Tibial artery (tissue), 4 donors: ENCODE results near the gene CNN3.

Experiments
- DNase-seq, 2 donors: peaks; one replicate each; pipeline ENCODE4 v3.0.0-alpha.2; 2019
- H3K27ac ChIP-seq, 2 donors: fragments of 200-600 bp; sonication (generic) in 1 of 2; 1 replicate in 1 of 2; 2 replicates in 1 of 2; pipeline ENCODE4 v1.5.1; 2018 to 2019; ENCODE audit warnings: mild to moderate bottlenecking in 1 of 2
- H3K27me3 ChIP-seq, 2 donors: fragments of 200-600 bp; sonication (generic) in 1 of 2; one replicate each; pipeline versions ENCODE4 v1.5.1 to v1.6.0; 2016 to 2019
- H3K36me3 ChIP-seq, 3 donors: fragments of 200-600 bp; sonication (generic) in 2 of 3; one replicate each; pipeline ENCODE4 v1.5.1; 2016 to 2019; ENCODE audit warnings: mild to moderate bottlenecking in 2 of 3
- H3K4me1 ChIP-seq, 4 donors: fragments of 200-600 bp; sonication (generic) in 2 of 4; 1 replicate in 3 of 4; 2 replicates in 1 of 4; pipeline ENCODE4 v1.5.1; 2016 to 2019
- H3K4me3 ChIP-seq, 2 donors: fragments of 200-600 bp; sonication (generic) in 1 of 2; 1 replicate in 1 of 2; 2 replicates in 1 of 2; pipeline ENCODE4 v1.5.1; 2018 to 2019; ENCODE audit warnings: mild to moderate bottlenecking in 2 of 2
- H3K9me3 ChIP-seq, 3 donors: fragments of 200-600 bp; sonication (generic) in 1 of 3; one replicate each; pipeline ENCODE4 v1.5.1; 2016 to 2019
- intact Hi-C: fragments of 100-400 bp; cut with DNase I; formaldehyde crosslinking; loops from one replicate; pipeline ENCODE4 v1.15.0; 2023; ENCODE audit warnings: low total_unique reads
- TF ChIP-seq, protein P1 (sequence below), 2 experiments: fragments of 200-600 bp in 1 of 2; fragments of 450-650 bp in 1 of 2; IDR thresholded peaks; one replicate each; pipeline ENCODE4 v1.5.1; 2017 to 2019; ENCODE audit warnings: antibody characterized with exemption in 2 of 2, mild to moderate bottlenecking in 1 of 2, moderate library complexity in 1 of 2

Gene CNN3

DNA sequence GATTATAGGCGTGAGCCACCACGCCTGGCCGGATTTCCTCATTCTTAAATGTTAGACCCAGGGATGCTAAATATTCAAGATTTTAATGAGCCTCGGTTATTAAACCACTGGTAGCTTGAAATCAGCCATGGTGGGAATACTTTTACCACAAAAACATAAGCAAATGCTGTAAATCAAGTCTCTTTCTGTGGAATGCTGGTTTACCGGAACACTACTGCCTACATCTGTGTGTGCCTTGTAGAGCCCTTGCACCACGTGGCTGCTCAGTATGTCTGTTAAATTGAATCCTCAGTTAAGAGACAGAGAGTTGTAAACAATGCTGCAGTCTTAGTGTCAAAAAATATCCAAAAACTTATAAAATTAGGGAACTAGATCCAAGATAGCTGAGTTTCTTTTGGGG is 26.8 kb upstream of the CNN3 start:
- Histone ChIP-seq H3K27me3 (no peaks in the 10 kb centered on the region), H3K4me3 (no peak overlapping the region), H3K9me3 (no peaks in the 10 kb centered on the region), H3K27ac (no peak overlapping the region), H3K36me3 (no peaks in the 10 kb centered on the region), H3K4me1 (peaks cover 0 to 6% (median 0%) of the 10 kb centered on the region in 4 donors)
- TF ChIP-seq, protein P1, sequence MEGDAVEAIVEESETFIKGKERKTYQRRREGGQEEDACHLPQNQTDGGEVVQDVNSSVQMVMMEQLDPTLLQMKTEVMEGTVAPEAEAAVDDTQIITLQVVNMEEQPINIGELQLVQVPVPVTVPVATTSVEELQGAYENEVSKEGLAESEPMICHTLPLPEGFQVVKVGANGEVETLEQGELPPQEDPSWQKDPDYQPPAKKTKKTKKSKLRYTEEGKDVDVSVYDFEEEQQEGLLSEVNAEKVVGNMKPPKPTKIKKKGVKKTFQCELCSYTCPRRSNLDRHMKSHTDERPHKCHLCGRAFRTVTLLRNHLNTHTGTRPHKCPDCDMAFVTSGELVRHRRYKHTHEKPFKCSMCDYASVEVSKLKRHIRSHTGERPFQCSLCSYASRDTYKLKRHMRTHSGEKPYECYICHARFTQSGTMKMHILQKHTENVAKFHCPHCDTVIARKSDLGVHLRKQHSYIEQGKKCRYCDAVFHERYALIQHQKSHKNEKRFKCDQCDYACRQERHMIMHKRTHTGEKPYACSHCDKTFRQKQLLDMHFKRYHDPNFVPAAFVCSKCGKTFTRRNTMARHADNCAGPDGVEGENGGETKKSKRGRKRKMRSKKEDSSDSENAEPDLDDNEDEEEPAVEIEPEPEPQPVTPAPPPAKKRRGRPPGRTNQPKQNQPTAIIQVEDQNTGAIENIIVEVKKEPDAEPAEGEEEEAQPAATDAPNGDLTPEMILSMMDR (IDR thresholded peaks at IDR 0.05), result no peak
- intact Hi-C loops, result no loop called here
- no peak for DNase-seq

- TF ChIP-seq, protein P1 (IDR thresholded peaks at IDR 0.05), result no peak
- no peak overlapping the region for H3K27ac ChIP-seq
- H3K4me1 ChIP-seq, result peaks cover 0 to 6% (median 0%) of the 10 kb centered on the region in 4 donors
- no peaks in the 10 kb centered on the region for H3K36me3 ChIP-seq
- DNase-seq, result no peak
- no peaks in the 10 kb centered on the region for H3K27me3 ChIP-seq
- no peaks in the 10 kb centered on the region for H3K9me3 ChIP-seq
- intact Hi-C loops, result no loop called here
- H3K4me3 ChIP-seq, result no peak overlapping the region
Observed at GRCh38 chr1:94953107-94953506, 26.2 kb upstream of the CNN3 start.

DNA sequence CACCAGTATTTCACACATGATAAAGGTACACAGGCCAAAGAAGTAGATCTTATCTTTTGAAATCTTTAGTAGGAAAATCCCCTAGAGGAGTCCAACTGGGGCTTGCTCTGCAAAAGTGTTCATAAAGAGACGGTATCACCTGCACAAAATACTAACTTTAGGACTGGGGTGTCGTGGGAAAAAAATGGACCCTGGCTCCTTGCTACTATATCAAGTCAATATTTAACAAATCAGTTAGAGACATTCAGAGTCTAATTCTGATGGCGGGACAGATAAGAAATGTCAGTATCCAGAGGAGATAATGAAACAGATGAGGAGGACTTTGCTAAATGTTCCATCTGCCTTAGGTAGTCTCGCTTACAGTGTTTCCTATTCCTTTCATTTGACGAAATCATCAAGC is 25.6 kb upstream of the CNN3 start:
- Histone ChIP-seq H3K4me1 (peaks cover 0 to 6% (median 2%) of the 10 kb centered on the region in 4 donors), H3K4me3 (no peak overlapping the region), H3K36me3 (no peaks in the 10 kb centered on the region), H3K27ac (no peak overlapping the region), H3K27me3 (no peaks in the 10 kb centered on the region), H3K9me3 (no peaks in the 10 kb centered on the region)
- intact Hi-C loops, result no loop called here
- no peak for DNase-seq
- TF ChIP-seq, protein P1 (IDR thresholded peaks at IDR 0.05), result no peak

GRCh38 chr1:94951509-94952208 is 24.7 kb upstream of the CNN3 start:
- Histone ChIP-seq H3K9me3 (no peaks in the 10 kb centered on the region), H3K27ac (no peak overlapping the region), H3K36me3 (no peaks in the 10 kb centered on the region), H3K27me3 (no peaks in the 10 kb centered on the region), H3K4me1 (peaks cover 0 to 12% (median 3%) of the 10 kb centered on the region in 4 donors), H3K4me3 (no peak overlapping the region)
- no peak for DNase-seq
- TF ChIP-seq, protein P1 (IDR thresholded peaks at IDR 0.05), result no peak
- intact Hi-C loops, result no loop called here

DNA sequence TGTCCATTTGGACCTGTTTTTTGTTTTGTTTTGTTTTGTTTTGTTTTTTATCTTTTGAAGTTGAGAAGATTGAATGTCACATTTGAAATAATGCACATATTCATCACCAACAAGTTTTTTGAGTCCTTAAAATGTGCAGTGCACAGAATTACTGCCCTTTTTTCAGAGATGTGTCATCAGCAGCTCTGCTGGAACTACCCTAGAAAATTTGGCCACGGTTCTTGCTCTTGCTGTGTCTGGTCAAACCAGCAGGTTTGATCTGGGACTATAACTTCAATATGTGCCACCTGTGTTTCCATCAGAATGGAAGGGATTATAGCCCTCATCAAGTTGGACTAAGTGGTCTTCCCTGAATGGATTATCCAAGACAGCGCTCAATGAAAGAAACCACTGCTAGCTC is 24.1 kb upstream of the CNN3 start:
- H3K27me3 ChIP-seq, result no peaks in the 10 kb centered on the region
- H3K27ac ChIP-seq, result no peak overlapping the region
- H3K9me3 ChIP-seq, result no peaks in the 10 kb centered on the region
- TF ChIP-seq, protein P1 (IDR thresholded peaks at IDR 0.05), result no peak
- no peak for DNase-seq
- H3K4me3 ChIP-seq, result no peak overlapping the region
- intact Hi-C loops, result no loop called here
- peaks cover 0 to 14% (median 2%) of the 10 kb centered on the region in 4 donors for H3K4me1 ChIP-seq
- no peaks in the 10 kb centered on the region for H3K36me3 ChIP-seq
